Measurements from ENCODE around the gene GNAO1.

Gene GNAO1

GRCh38 chr16:56364865-56365264 lies 173.6 kb downstream of the GNAO1 start:
- in situ Hi-C loops (cut with HindIII; ENCODE audit: low sequenced_read_pairs), result no loop called here
- H3K4me3 ChIP-seq (ENCODE audit: low read depth, low read length), result no peak overlapping the region
- no peak for DNase-seq (ENCODE audit: low read depth)
- no peak for TF ChIP-seq CTCF (IDR thresholded peaks at IDR 0.05; ENCODE audit: low read depth, low read length, missing control alignments)

- DNase-seq (ENCODE audit: low read depth), result no peak
- H3K4me3 ChIP-seq (ENCODE audit: low read depth, low read length), result no peak overlapping the region
- in situ Hi-C loops (cut with HindIII; ENCODE audit: low sequenced_read_pairs), result no loop called here
- no peak for TF ChIP-seq CTCF (IDR thresholded peaks at IDR 0.05; ENCODE audit: low read depth, low read length, missing control alignments)
Observed at GRCh38 chr16:56365552-56365951, 174.3 kb downstream of the GNAO1 start.

GRCh38 chr16:56366945-56367344 lies 175.7 kb downstream of the GNAO1 start:
- no peak for TF ChIP-seq CTCF (IDR thresholded peaks at IDR 0.05; ENCODE audit: low read depth, low read length, missing control alignments)
- in situ Hi-C loops (cut with HindIII; ENCODE audit: low sequenced_read_pairs), result no loop called here
- DNase-seq (ENCODE audit: low read depth), result no peak
- no peak overlapping the region for H3K4me3 ChIP-seq (ENCODE audit: low read depth, low read length)

GRCh38 chr16:56367764-56368163 lies 176.5 kb downstream of the GNAO1 start:
- DNase-seq (ENCODE audit: low read depth), result no peak
- no peak for TF ChIP-seq CTCF (IDR thresholded peaks at IDR 0.05; ENCODE audit: low read depth, low read length, missing control alignments)
- no peak overlapping the region for H3K4me3 ChIP-seq (ENCODE audit: low read depth, low read length)
- in situ Hi-C loops (cut with HindIII; ENCODE audit: low sequenced_read_pairs), result no loop called here

GRCh38 chr16:56368545-56368944 lies 177.3 kb downstream of the GNAO1 start:
- no peak for DNase-seq (ENCODE audit: low read depth)
- in situ Hi-C loops (cut with HindIII; ENCODE audit: low sequenced_read_pairs), result no loop called here
- TF ChIP-seq CTCF (IDR thresholded peaks at IDR 0.05; ENCODE audit: low read depth, low read length, missing control alignments), result no peak
- H3K4me3 ChIP-seq (ENCODE audit: low read depth, low read length), result no peak overlapping the region

- in situ Hi-C loops (cut with HindIII; ENCODE audit: low sequenced_read_pairs), result no loop called here
- H3K4me3 ChIP-seq (ENCODE audit: low read depth, low read length), result no peak overlapping the region
- no peak for TF ChIP-seq CTCF (IDR thresholded peaks at IDR 0.05; ENCODE audit: low read depth, low read length, missing control alignments)
- no peak for DNase-seq (ENCODE audit: low read depth)
Observed at GRCh38 chr16:56369202-56369601, 177.9 kb downstream of the GNAO1 start.

Data from astrocyte of the cerebellum (primary cell).